ENCODE results near the gene HAUS5. TPM values are rescaled to one million over a fixed set of nuclear protein-coding genes. Genes with fewer than 3 reads are reported as not detected.

Gene HAUS5
- total RNA-seq, 4 donors from 2014 or later, result 3.5 to 11.5 (median 10.6) TPM

GRCh38 chr19:35644206-35644986 is 31.9 kb downstream of the HAUS5 start:
- Histone ChIP-seq H3K9me3 (no peaks in the 10 kb centered on the region), H3K27ac (peak overlapping the region; percentile 85 to 97 (median 96)), H3K36me3 (no peaks in the 10 kb centered on the region), H3K4me1 (peaks cover 18 to 58% (median 23%) of the 10 kb centered on the region in 3 donors), H3K27me3 (no peaks in the 10 kb centered on the region), H3K4me3 (peak overlapping the region; percentile 45 to 85 (median 70))
- intact Hi-C loops (cut with DNase I), result no loop called here
- 1% methylated on average over 23 to 27 of the region's 60 CpGs for WGBS, 2 donors
- peak; percentile 82 for DNase-seq
- TF ChIP-seq CTCF (IDR thresholded peaks at IDR 0.05), result no peak
- TF ChIP-seq POLR2A (IDR thresholded peaks at IDR 0.05), result peak in 2 of 4 donors; percentile 23 to 76

GRCh38 chr19:35644987-35645679 is 32.6 kb downstream of the HAUS5 start:
- DNase-seq, result no peak
- no peak for TF ChIP-seq POLR2A (IDR thresholded peaks at IDR 0.05)
- no peak for TF ChIP-seq CTCF (IDR thresholded peaks at IDR 0.05)
- no peaks in the 10 kb centered on the region for H3K9me3 ChIP-seq
- H3K36me3 ChIP-seq, result peaks cover 0 to 6% (median 0%) of the 10 kb centered on the region in 3 donors
- H3K4me3 ChIP-seq, result peak overlapping the region; percentile 45 to 85 (median 70)
- H3K27me3 ChIP-seq, result no peaks in the 10 kb centered on the region
- H3K27ac ChIP-seq, result peak overlapping the region; percentile 85 to 97 (median 96)
- 6 to 13% methylated on average over 2 to 6 of the region's 20 CpGs for WGBS, 2 donors
- peaks cover 18 to 66% (median 28%) of the 10 kb centered on the region in 3 donors for H3K4me1 ChIP-seq
- intact Hi-C loops (cut with DNase I), result no loop called here

- no peaks in the 10 kb centered on the region for H3K27me3 ChIP-seq
- DNase-seq, result no peak
- H3K4me1 ChIP-seq, result peaks cover 18 to 73% (median 28%) of the 10 kb centered on the region in 3 donors
- H3K27ac ChIP-seq, result peak overlapping the region in 3 of 4 donors; percentile 85 to 97 (median 96)
- intact Hi-C loops (cut with DNase I), result no loop called here
- TF ChIP-seq POLR2A (IDR thresholded peaks at IDR 0.05), result no peak
- no peak for TF ChIP-seq CTCF (IDR thresholded peaks at IDR 0.05)
- H3K4me3 ChIP-seq, result no peak overlapping the region
- 68 to 73% methylated on average over 5 to 6 of the region's 7 CpGs for WGBS, 2 donors
- H3K36me3 ChIP-seq, result peaks cover 0 to 13% (median 2%) of the 10 kb centered on the region in 3 donors
- H3K9me3 ChIP-seq, result no peaks in the 10 kb centered on the region
Measured at GRCh38 chr19:35645680-35646511, 33.4 kb downstream of the HAUS5 start.

- intact Hi-C loops (cut with DNase I), result no loop called here
- no peak for TF ChIP-seq CTCF (IDR thresholded peaks at IDR 0.05)
- TF ChIP-seq POLR2A (IDR thresholded peaks at IDR 0.05), result peak in 3 of 4 donors; percentile 28 to 65 (median 65)
- peak within 1 kb of the TSS; percentile 81 to 93 (median 86) for H3K4me3 ChIP-seq
- WGBS, 2 donors, result 0 to 1% methylated on average over 34 to 36 of the region's 46 CpGs
- peak; percentile 82 for DNase-seq
- peaks cover 0 to 37% (median 17%) of the 10 kb centered on the region in 3 donors for H3K36me3 ChIP-seq
- no peaks in the 10 kb centered on the region for H3K9me3 ChIP-seq
- H3K27me3 ChIP-seq, result no peaks in the 10 kb centered on the region
- H3K4me1 ChIP-seq, result peaks cover 5 to 58% (median 18%) of the 10 kb centered on the region in 3 donors
- H3K27ac ChIP-seq, result peak within 1 kb of the TSS; percentile 87 to 96 (median 94)
Measured at GRCh38 chr19:35648017-35648961, 35.8 kb downstream of the HAUS5 start, which contains the start of gene COX6B1. TSS of gene COX6B1 (plus strand) at chr19:35648323. CDS start at chr19:35651244, 2,921 bp downstream.
